BJ (cell line): ENCODE measurements around the gene SNX9. TPM values are rescaled to one million over a fixed set of nuclear protein-coding genes. Genes with fewer than 3 reads are reported as not detected.
"Not testable (repeated sequence)": the region's sequence is repeated elsewhere in the genome, so short reads cannot be mapped to it uniquely, and the experiment has no call there.

Source experiments
- CTCF ChIA-PET: fragments of 350-600 bp; formaldehyde crosslinking; extraction: SDS; loops from one replicate; lab custom pipeline; 2021; ENCODE audit warnings: antibody characterized with exemption, inconsistent platforms; lab: Yijun Ruan, JAX
- POLR2A ChIA-PET: fragments of 300-600 bp; sonication (Branson Sonifier 250); formaldehyde crosslinking; extraction: SDS; loops from one replicate; lab custom pipeline; 2021; ENCODE audit warnings: antibody characterized with exemption; lab: Charles Lee
- DNase-seq: peaks from one replicate; pipeline ENCODE4 v3.0.0-alpha.2; 2011; ENCODE audit warnings: low read depth
- H3K27me3 ChIP-seq: 2 replicates; pipeline ENCODE4 v1.6.0; 2011; ENCODE audit warnings: low read length; ENCODE audit not compliant: control insufficient read depth, insufficient read depth
- H3K36me3 ChIP-seq: 2 replicates; pipeline ENCODE4 v1.5.1; 2011; ENCODE audit warnings: low read length; ENCODE audit not compliant: control insufficient read depth, insufficient read depth
- H3K4me3 ChIP-seq: 2 replicates; pipeline ENCODE4 v1.5.1; 2011; ENCODE audit warnings: low read depth, mild to moderate bottlenecking, control low read depth, low read length
- CTCF ChIP-seq: IDR thresholded peaks from 2 replicates; pipeline ENCODE4 v1.5.1; 2011; ENCODE audit warnings: low read depth, mild to moderate bottlenecking, control low read depth, inconsistent platforms, low read length, moderate library complexity; ENCODE audit not compliant: insufficient read depth
- polyA plus RNA-seq: library from polyadenylated mRNA; depleted of rRNA; stranded (reverse); fragments of >200 nt; gene quantifications from 2 replicates; pipeline ENCODE4 v1.2.3, GENCODE V29; 2011

SNX9 gene
- polyA plus RNA-seq, 1 experiment, result 75.1 TPM

GRCh38 chr6:157839606-157840005, 16.6 kb downstream of the SNX9 start:
- ChIA-PET CTCF (interaction anchor here (1.2 to 1.7 kb wide), 2 partner anchors 83 to 196 kb away, joined by 3 to 6 read pairs; no protein-coding TSS in a partner anchor), POLR2A (interaction anchor here (0.5 kb wide), 1 partner anchor 76 kb away, joined by 4 read pairs; no protein-coding TSS in a partner anchor)
- no peak for DNase-seq
- Histone ChIP-seq H3K4me3 (no peak overlapping the region), H3K36me3 (no peaks in the 10 kb centered on the region), H3K27me3 (no peaks in the 10 kb centered on the region)
- no peak for TF ChIP-seq CTCF

DNA sequence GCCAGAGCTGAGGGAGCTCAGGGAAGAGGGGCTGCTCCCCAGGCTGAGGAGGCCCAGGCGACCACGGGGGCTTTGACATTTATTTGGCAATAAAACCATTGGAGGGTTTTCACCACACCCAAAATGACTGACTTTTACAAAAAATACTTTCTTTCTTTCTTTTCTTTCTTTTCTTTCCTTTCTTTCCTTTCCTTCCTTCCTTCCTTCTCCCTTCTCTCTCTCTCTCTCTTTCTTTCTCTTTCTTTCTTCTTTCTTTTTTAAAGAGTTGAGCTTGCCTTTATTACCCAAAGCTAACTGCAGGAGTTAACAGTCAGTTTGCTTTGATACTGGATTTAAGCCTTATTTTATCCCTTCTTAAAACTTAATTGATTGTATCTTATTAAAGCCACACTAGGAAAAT, 17.2 kb downstream of the SNX9 start:
- POLR2A ChIA-PET, result interaction anchor here (0.5 kb wide), 1 partner anchor 76 kb away, joined by 4 read pairs; no protein-coding TSS in a partner anchor
- Histone ChIP-seq H3K36me3 (no peaks in the 10 kb centered on the region), H3K4me3 (no peak overlapping the region), H3K27me3 (no peaks in the 10 kb centered on the region)
- no peak for TF ChIP-seq CTCF
- CTCF ChIA-PET, result interaction anchor here (0.7 to 1.7 kb wide), 3 partner anchors 26 to 84 kb away, joined by 3 to 6 read pairs (median 4); no protein-coding TSS in a partner anchor
- no peak for DNase-seq

DNA sequence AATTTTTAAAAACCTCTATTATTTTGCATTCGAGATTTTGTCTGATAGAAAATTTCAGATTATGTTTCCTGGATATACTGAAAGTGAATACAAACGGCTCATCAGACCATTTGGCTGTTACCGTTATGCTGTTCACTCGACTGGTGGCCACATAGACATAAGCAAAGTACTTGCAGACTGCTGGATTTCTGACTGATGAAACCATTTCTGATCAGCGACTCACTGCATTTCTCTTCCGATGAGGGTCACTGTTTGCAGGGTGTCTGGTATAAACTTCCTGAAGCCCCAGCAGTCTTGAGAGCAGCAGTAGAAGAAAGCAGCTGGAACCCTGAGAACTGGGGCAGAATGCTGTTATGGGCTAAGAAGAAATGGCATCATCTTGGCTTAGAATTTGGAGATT, 17.7 kb downstream of the SNX9 start:
- no peak for DNase-seq
- Histone ChIP-seq H3K4me3 (no peak overlapping the region), H3K36me3 (no peaks in the 10 kb centered on the region), H3K27me3 (no peaks in the 10 kb centered on the region)
- no peak for TF ChIP-seq CTCF
- ChIA-PET CTCF (interaction anchor here (0.7 to 1.7 kb wide), 3 partner anchors 26 to 84 kb away, joined by 3 to 6 read pairs (median 4); no protein-coding TSS in a partner anchor), POLR2A (no interaction called here)

- Histone ChIP-seq H3K36me3 (no peaks in the 10 kb centered on the region), H3K4me3 (no peak overlapping the region), H3K27me3 (no peaks in the 10 kb centered on the region)
- CTCF ChIA-PET, result interaction anchor here (1.2 kb wide), 1 partner anchor 25 kb away, joined by 3 read pairs; no protein-coding TSS in a partner anchor
- POLR2A ChIA-PET, result no interaction called here
- no peak for TF ChIP-seq CTCF
- DNase-seq, result no peak
Measured at GRCh38 chr6:157841211-157841840, 18.3 kb downstream of the SNX9 start.

GRCh38 chr6:157842212-157842611, 19.2 kb downstream of the SNX9 start:
- no peak for TF ChIP-seq CTCF
- Histone ChIP-seq H3K36me3 (no peaks in the 10 kb centered on the region), H3K27me3 (no peaks in the 10 kb centered on the region), H3K4me3 (no peak overlapping the region)
- DNase-seq, result no peak
- POLR2A ChIA-PET, result no interaction called here
- CTCF ChIA-PET, result no interaction called here

GRCh38 chr6:157844196-157844595, 21.1 kb downstream of the SNX9 start:
- not testable (repeated sequence) for DNase-seq, H3K4me3 ChIP-seq, H3K27me3 ChIP-seq, H3K36me3 ChIP-seq
- CTCF ChIA-PET, result interaction anchor here (1.2 kb wide), 1 partner anchor 17 kb away, joined by 4 read pairs; no protein-coding TSS in a partner anchor
- POLR2A ChIA-PET, result interaction anchor here (0.6 kb wide), 1 partner anchor 28 kb away, joined by 3 read pairs; no protein-coding TSS in a partner anchor
